ENCODE data around the gene PCDHB10.
"Not testable (repeated sequence)": the region's sequence is repeated elsewhere in the genome, so short reads cannot be mapped to it uniquely, and the experiment has no call there.

The PCDHB10 gene

GRCh38 chr5:141188682-141189081 is 3.5 kb upstream of the PCDHB10 start:
- not testable (repeated sequence) for DNase-seq

DNA sequence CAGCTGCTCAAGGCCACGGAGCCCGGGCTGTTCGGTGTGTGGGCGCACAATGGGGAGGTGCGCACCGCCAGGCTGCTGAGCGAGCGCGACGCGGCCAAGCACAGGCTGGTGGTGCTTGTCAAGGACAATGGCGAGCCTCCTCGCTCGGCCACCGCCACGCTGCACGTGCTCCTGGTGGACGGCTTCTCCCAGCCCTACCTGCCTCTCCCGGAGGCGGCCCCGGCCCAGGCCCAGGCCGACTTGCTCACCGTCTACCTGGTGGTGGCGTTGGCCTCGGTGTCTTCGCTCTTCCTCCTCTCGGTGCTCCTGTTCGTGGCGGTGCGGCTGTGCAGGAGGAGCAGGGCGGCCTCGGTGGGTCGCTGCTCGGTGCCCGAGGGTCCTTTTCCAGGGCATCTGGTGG is 3.0 kb upstream of the PCDHB10 start:
- not testable (repeated sequence) for DNase-seq

- not testable (repeated sequence) for DNase-seq
Measured at GRCh38 chr5:141194332-141194731, 2.2 kb downstream of the PCDHB10 start.

GRCh38 chr5:141196363-141196762 is 4.2 kb downstream of the PCDHB10 start:
- DNase-seq: no peak

GRCh38 chr5:141199359-141200235 is 7.4 kb downstream of the PCDHB10 start, which contains the start of gene PCDHB11:
Gene PCDHB11, plus strand, starts transcription at chr5:141199627. Its CDS starts 148 bp downstream, at chr5:141199775.
- no peak for DNase-seq

DNA sequence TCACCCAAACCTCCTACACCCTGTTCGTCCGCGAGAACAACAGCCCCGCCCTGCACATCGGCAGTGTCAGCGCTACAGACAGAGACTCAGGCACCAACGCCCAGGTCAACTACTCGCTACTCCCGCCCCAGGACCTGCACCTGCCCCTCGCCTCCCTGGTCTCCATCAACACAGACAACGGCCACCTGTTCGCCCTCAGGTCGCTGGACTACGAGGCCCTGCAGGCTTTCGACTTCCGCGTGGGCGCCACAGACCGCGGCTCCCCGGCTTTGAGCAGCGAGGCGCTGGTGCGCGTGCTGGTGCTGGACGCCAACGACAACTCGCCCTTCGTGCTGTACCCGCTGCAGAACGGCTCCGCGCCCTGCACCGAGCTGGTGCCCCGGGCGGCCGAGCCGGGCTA is 9.0 kb downstream of the PCDHB10 start:
- DNase-seq: not testable (repeated sequence)

- DNase-seq: not testable (repeated sequence)
Measured at GRCh38 chr5:141201646-141202045, 9.5 kb downstream of the PCDHB10 start.

DNA sequence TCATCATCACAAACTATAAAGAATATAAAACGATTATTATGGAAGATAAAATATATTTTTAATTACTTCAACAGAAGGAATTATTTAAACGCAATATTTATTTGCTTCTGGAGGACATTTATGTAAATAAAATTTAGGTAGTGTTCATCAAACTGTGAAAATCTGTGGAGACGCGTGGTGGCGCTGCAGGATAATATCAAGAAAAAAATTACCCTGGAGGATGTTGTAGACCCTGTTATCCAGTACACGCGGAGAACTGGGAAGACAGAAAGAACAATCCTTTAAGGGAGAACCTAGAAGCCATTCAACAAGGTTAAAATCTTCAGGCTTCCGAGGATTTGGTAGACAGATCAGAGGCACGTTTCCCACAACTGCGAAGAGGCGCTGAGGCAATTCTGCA is 16.3 kb downstream of the PCDHB10 start, which contains the start of gene PCDHB12:
Gene PCDHB12 (plus strand): TSS at position 242 of the 400 bp plus-strand sequence. CDS start 189 bp downstream, outside the sequence.
- DNase-seq: no peak

DNA sequence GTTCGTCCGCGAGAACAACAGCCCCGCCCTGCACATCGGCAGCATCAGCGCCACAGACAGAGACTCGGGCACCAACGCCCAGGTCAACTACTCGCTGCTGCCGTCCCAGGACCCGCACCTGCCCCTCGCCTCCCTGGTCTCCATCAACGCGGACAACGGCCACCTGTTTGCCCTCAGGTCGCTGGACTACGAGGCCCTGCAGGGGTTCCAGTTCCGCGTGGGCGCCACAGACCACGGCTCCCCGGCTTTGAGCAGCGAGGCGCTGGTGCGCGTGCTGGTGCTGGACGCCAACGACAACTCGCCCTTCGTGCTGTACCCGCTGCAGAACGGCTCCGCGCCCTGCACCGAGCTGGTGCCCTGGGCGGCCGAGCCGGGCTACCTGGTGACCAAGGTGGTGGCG is 18.1 kb downstream of the PCDHB10 start:
- DNase-seq: not testable (repeated sequence)

DNA sequence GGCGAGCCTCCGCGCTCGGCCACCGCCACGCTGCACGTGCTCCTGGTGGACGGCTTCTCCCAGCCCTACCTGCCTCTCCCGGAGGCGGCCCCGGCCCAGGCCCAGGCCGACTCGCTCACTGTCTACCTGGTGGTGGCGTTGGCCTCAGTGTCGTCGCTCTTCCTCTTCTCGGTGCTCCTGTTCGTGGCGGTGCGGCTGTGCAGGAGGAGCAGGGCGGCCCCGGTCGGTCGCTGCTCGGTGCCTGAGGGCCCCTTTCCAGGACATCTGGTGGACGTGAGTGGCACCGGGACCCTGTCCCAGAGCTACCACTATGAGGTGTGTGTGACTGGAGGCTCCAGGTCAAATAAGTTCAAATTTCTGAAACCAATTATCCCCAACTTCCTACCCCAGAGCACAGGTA is 18.7 kb downstream of the PCDHB10 start:
- DNase-seq: not testable (repeated sequence)

DNA sequence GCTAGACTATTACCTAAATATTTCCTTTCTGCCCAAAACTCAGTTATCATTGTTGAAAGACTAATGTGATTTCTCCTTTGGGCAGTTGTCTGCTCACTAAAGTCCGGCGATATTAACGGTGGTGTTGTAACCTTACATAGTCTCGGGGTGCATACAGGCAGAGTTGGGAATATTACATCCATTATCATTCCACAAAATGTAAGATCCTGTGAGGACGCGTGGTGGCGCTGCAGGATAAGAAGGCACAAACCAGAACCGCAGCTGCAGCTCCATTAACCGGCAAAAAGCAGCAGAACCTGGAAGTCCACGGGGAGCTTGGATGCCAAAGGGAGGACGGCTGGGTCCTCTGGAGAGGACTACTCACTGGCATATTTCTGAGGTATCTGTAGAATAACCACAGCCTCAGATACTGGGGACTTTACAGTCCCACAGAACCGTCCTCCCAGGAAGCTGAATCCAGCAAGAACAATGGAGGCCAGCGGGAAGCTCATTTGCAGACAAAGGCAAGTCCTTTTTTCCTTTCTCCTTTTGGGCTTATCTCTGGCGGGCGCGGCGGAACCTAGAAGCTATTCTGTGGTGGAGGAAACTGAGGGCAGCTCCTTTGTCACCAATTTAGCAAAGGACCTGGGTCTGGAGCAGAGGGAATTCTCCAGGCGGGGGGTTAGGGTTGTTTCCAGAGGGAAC is 21.6 kb downstream of the PCDHB10 start, which contains the start of gene PCDHB13:
Gene PCDHB13 (plus strand): TSS at position 264 of the 684 bp plus-strand sequence. CDS start 205 bp downstream, at position 469.
- peak in 2 of 3 donors; percentile 1 to 10 for DNase-seq

DNA sequence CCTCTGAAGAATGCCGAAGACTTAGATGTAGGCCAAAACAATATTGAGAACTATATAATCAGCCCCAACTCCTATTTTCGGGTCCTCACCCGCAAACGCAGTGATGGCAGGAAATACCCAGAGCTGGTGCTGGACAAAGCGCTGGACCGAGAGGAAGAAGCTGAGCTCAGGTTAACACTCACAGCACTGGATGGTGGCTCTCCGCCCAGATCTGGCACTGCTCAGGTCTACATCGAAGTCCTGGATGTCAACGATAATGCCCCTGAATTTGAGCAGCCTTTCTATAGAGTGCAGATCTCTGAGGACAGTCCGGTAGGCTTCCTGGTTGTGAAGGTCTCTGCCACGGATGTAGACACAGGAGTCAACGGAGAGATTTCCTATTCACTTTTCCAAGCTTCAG is 22.4 kb downstream of the PCDHB10 start:
- DNase-seq: not testable (repeated sequence)

- DNase-seq: not testable (repeated sequence)
Measured at GRCh38 chr5:141215504-141215903, 23.4 kb downstream of the PCDHB10 start.

GRCh38 chr5:141216035-141216434 is 23.9 kb downstream of the PCDHB10 start:
- DNase-seq: not testable (repeated sequence)

DNA sequence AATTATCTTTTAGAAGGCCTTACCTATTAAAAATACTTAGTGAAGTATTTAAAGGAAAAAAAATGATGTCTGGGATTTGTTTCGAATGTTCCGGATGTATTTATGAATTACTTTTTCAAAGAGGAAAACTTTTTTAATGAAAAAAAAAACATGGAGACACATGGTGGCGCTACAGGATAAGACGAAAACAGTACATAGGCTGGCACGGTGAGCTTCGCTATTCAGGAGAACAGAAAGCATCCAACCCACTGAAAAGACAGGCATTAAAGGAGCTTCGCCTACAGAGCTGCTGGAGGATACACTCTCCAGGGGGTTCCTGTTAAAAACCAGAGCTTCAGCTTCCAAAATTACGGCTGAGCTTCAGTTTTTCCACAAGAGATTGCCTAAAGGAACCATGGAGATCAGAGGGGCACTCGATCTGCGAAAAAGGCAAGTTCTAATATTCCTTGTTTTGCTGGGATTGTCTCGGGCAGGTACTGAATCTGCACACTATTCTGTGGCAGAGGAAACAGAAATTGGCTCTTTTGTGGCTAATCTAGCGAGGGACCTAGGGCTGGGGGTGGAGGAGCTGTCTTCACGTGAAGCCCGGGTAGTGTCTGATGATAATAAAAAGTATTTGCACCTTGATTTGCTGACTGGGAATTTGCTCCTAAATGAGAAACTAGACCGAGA is 31.1 kb downstream of the PCDHB10 start, which contains the start of gene PCDHB14:
Gene PCDHB14 (plus strand): TSS at position 232 of the 672 bp plus-strand sequence. CDS start 163 bp downstream, at position 395.
- peak in 2 of 3 donors; percentile 1 to 3 for DNase-seq

- not testable (repeated sequence) for DNase-seq
Measured at GRCh38 chr5:141224844-141225243, 32.7 kb downstream of the PCDHB10 start.

GRCh38 chr5:141225421-141225820 is 33.3 kb downstream of the PCDHB10 start:
- DNase-seq: not testable (repeated sequence)

DNA sequence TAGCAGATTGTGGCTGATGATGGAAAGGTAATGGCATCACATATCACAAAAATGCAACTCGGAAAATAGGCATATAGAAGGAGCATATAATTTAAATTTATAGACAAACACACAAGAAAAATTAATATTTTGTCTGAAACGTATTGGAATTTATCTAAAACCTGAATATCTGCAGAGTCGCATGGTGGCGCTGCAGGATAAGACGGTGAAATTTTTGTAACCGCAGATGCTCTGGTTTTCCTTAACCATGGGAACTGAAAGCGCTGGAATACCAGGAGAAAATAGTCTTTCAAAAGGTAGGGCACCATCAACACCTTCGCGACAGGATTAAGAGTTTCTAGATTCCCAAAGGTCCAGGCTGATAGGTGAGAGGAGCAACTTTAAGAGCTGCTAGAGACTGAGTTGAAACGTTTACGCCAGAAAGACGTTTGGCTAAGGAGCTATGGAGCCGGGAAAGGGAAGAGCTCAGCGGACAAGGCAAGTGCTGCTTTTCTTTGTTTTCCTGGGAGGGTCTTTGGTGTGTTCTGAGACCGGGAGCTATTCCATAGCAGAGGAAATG is 42.0 kb downstream of the PCDHB10 start:
- DNase-seq: no peak

- DNase-seq: not testable (repeated sequence)
Measured at GRCh38 chr5:141235922-141236321, 43.8 kb downstream of the PCDHB10 start.

- DNase-seq: no peak
Measured at GRCh38 chr5:141236516-141237313, 44.6 kb downstream of the PCDHB10 start.

DNA sequence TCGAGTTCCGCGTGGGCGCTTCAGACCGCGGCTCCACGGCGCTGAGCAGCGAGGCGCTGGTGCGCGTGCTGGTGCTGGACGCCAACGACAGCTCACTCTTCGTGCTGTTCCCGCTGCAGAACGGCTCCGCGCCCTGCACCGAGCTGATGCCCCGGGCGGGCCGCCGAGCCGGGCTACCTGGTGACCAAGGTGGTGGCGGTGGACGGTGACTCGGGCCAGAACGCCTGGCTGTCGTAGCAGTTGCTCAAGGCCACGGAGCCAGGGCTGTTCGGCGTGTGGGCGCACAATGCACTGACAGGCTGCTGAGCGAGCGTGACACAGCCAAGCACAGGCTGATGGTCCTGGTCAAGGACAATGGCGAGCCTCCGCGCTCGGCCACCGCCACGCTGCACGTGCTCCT is 49.3 kb downstream of the PCDHB10 start:
- no peak for DNase-seq

Measured in suppressor macrophage treated with lipopolysaccharide for 1 hour (primary cell).